Activated CD4-positive, alpha-beta memory T cell treated with anti-CD3 and anti-CD28 coated beads for 36 hours (primary cell): ENCODE data around the gene MAP3K12. TPM values are rescaled to one million over a fixed set of nuclear protein-coding genes. Genes with fewer than 3 reads are reported as not detected.
"Not testable (repeated sequence)": the region's sequence is repeated elsewhere in the genome, so short reads cannot be mapped to it uniquely, and the experiment has no call there.

Experiments
- CTCF ChIA-PET: fragments of 350-600 bp; sonication (Branson Sonifier 250); formaldehyde crosslinking; loops from one replicate; lab custom pipeline; 2021; ENCODE audit warnings: antibody characterized with exemption, inconsistent platforms; lab: Charles Lee
- POLR2A ChIA-PET: fragments of 350-600 bp; sonication (Branson Sonifier 250); formaldehyde crosslinking; loops from one replicate; lab custom pipeline; 2021; ENCODE audit warnings: antibody characterized with exemption; lab: Charles Lee
- DNase-seq: peaks from one replicate; pipeline ENCODE4 v3.0.0-alpha.2; 2020
- H3K27ac Mint-ChIP-seq: one replicate; pipeline ENCODE4 v1.8.0; 2021; ENCODE audit warnings: mixed read lengths
- H3K27me3 Mint-ChIP-seq: one replicate; pipeline ENCODE4 v1.8.0; 2021; ENCODE audit warnings: mixed read lengths
- H3K36me3 Mint-ChIP-seq: one replicate; pipeline ENCODE4 v1.8.0; 2021; ENCODE audit warnings: mixed read lengths
- H3K4me1 Mint-ChIP-seq: one replicate; pipeline ENCODE4 v1.8.0; 2021; ENCODE audit warnings: low read depth, mixed read lengths
- H3K4me3 Mint-ChIP-seq: one replicate; pipeline ENCODE4 v1.8.0; 2021; ENCODE audit warnings: mild to moderate bottlenecking, mixed read lengths
- H3K9me3 Mint-ChIP-seq: one replicate; pipeline ENCODE4 v1.8.0; 2021; ENCODE audit warnings: mixed read lengths
- intact Hi-C: fragments of 100-400 bp; cut with micrococcal nuclease; formaldehyde crosslinking; loops from one replicate; pipeline ENCODE4 v1.15.1; 2023
- total RNA-seq, 2 experiments: library from RNA; stranded (reverse); gene quantifications; one replicate each; pipeline ENCODE4 v1.2.3, GENCODE V29; 2021

Gene MAP3K12
- total RNA-seq, 2 experiments from 2014 or later, result 13.0 to 14.7 TPM

DNA sequence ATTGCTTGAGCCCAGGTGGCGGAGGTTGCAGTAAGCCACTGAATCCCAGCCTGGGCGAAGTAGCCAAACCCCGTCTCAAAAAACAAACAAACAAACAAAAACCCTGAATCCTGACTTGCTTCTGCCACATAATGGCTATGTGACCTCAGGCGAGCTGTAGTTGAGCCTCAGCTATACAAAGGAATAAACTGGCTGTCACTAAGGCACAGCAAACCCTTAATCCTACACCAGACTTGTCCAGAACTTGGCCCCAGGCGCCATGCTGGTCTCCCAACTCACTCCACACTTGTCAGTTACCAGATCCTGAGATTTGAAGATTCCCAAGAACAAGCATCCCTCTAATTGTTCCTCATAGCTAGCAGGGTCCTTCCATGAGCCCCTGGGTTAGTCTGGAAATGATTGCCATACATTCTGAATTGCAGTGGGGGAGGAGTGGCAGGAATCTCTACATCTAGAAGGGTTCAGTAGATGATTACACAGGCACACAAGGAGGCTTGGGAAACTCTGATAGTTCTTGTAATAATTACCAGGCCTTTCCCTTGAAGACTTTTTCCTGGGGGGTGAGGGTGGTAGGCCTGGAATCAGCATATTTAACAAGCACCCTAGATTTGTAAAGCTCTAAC lies 9.9 kb downstream of the MAP3K12 start:
- intact Hi-C loops, result no loop called here
- Mint-ChIP-seq H3K9me3 (no peaks in the 10 kb centered on the region), H3K4me3 (no peak overlapping the region), H3K27me3 (no peaks in the 10 kb centered on the region), H3K27ac (peak overlapping the region; percentile 33), H3K4me1 (peaks cover 22% of the 10 kb centered on the region), H3K36me3 (peaks cover 16% of the 10 kb centered on the region)
- CTCF ChIA-PET, result interaction anchor here (1.2 to 1.4 kb wide), 3 partner anchors 8 to 12 kb away, joined by 3 to 4 read pairs (median 3); partner anchors contain the start of gene TARBP2
- POLR2A ChIA-PET, result interaction anchor here (1.8 kb wide), 1 partner anchor 10 kb away, joined by 8 read pairs; the partner anchor contains the start of gene MAP3K12
- no peak for DNase-seq

DNA sequence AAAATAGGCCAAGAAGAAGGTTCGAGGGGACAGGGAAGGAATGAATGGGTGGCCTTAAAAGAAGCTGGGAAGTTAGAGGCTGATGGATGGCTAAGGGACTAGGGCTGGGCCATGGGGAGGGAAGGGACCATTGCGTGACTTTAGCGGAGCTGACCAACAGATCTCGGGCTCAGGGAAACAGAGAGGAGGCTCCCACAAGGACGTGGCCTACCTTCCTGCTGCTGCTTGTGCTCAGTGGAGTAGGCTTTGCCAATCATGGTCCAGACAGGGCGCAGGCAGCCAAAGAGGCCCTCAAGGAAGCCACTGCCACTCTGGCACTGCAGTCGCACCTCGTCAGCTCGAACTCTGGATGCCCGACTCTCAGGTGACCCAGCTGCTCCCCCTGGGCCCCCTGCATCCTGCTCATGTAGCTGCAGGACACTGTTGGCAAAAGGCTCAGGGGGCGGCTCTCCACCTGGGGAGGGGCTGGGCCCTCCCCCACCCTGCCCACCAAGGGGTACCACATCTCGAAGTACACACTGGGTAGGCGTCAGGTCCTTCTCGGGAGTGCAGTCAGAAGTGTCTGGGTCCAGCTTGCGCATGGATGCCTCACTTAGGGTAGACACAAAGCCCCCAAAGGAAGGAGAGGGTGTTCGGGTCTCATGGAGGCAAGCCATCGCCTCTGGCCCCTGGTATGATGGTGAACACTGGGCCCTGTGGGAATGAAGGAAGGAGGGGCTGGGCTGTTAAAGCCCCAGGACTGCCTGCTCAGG lies 12.3 kb downstream of the MAP3K12 start:
- Mint-ChIP-seq H3K36me3 (peaks cover 28% of the 10 kb centered on the region), H3K27me3 (no peaks in the 10 kb centered on the region), H3K4me3 (no peak overlapping the region), H3K9me3 (no peaks in the 10 kb centered on the region), H3K4me1 (peaks cover 7% of the 10 kb centered on the region), H3K27ac (peak overlapping the region; percentile 13)
- ChIA-PET POLR2A (interaction anchor here (1.8 kb wide), 1 partner anchor 12 kb away, joined by 8 read pairs; the partner anchor contains the start of gene MAP3K12), CTCF (interaction anchor here (1.3 kb wide), 1 partner anchor 12 kb away, joined by 4 read pairs; the partner anchor contains the start of gene MAP3K12)
- no peak for DNase-seq
- intact Hi-C loops, result no loop called here

DNA sequence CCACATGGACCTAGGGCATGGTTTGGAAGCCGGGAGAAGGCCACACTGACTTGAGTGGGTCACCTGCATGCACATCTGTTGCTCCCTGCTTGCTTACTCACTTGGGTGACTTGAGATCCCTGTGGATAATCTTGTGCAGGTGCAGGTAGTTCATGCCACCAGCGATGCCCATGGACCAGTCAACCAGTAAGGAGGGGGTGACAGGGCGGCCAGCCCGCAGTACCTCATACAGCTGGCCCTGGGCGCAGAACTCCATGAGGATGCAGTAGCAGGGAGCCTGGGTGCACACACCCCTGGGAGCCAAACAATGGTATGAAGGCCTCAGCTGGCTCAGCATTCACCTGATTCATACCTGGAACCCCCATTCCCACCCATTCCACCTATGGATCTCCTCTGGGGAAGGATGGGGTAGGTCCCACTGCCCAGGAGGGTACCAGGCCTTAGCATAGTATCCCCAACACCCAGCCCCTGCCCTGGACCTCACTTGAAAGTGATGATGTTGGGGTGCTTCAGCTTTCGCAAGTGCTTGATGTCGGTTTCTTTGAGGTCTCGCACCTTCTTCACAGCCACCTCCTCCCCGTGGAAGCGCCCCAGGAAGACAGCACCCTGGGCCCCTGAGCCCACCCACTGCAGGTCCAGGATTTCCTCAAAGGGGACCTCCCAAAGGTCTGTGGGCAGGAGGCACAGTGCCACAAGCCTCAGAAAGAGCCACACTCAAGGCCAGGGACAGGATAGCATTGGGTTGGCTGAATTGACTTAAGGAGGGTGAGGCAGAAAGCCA lies 13.1 kb downstream of the MAP3K12 start:
- Mint-ChIP-seq H3K4me1 (peaks cover 4% of the 10 kb centered on the region), H3K27ac (peak overlapping the region; percentile 13), H3K4me3 (no peak overlapping the region)

DNA sequence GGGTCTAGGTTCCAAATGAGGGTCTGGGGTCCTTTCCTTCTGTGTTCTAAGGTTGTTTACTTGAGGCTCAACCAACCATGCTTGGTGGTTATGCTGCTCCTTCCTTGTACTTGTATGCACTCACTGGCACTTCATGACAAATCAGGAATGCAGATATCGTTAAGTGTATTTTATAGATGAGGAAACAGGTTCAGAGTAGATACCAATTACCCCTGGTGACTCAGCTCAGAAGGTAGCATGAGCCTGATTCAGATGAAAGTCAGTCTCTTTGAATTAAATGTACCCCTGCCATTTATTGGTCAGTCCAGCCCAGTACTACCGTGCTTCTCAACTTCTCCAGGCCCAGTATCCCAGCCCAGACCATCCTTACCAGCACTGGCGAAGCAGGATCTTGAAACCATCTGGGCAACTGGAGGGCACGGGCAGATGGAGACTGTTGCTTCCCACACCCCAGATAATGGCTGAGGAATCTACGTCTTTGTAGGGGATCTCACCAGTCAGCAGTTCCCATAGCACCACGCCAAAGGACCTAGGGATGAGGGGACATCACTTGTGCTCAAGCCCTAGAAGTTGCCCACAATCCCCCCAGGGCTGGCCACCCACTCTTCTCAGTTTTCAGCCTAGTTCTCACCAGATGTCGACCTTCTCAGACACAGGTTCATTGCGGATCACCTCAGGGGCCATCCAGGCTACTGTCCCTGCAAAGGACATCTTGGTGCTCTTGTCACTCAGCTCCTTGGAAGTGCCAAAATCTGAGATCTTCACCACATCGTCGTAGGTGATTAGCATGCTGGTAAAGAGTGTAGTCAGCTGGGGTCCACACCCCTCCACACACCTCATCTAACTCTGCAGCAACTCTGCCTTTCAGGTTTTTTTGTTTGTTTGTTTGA lies 14.3 kb downstream of the MAP3K12 start:
- no peak for DNase-seq
- Mint-ChIP-seq H3K9me3 (no peaks in the 10 kb centered on the region), H3K36me3 (peaks cover 31% of the 10 kb centered on the region), H3K27ac (no peak overlapping the region), H3K4me1 (peaks cover 4% of the 10 kb centered on the region), H3K27me3 (no peaks in the 10 kb centered on the region), H3K4me3 (no peak overlapping the region)
- ChIA-PET CTCF (interaction anchor here (1.1 kb wide), 1 partner anchor 9 kb away, joined by 3 read pairs; no protein-coding TSS in a partner anchor), POLR2A (no interaction called here)
- intact Hi-C loops, result no loop called here

More for the DNA sequence above, 13.1 kb downstream of the MAP3K12 start:
- POLR2A ChIA-PET, result no interaction called here
- Mint-ChIP-seq H3K9me3 (no peaks in the 10 kb centered on the region), H3K36me3 (peaks cover 31% of the 10 kb centered on the region), H3K27me3 (no peaks in the 10 kb centered on the region)
- CTCF ChIA-PET, result interaction anchor here (1.3 kb wide), 1 partner anchor 13 kb away, joined by 4 read pairs; the partner anchor contains the start of gene MAP3K12
- intact Hi-C loops, result no loop called here
- DNase-seq, result no peak

DNA sequence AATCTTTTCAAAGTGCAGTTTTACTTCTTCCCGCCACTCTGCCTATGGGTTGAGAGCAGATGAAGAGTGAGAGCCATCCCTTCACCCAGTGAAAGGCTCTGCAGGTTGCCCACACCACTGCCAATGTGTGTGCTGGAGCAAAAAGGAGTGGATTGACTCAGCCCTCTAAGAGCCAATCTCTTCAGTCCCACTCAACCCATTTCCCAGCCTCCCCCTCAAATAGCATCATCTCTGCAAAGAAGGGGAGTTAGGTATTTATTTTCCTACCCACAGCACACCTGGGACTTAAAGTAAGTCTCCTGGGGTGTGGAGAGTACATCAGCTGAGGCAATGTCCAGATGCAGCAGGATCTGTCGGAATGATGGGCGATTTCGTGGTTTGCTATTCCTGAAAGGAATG lies 15.3 kb downstream of the MAP3K12 start:
- ChIA-PET POLR2A (interaction anchor here (1.2 to 2.1 kb wide), 2 partner anchors 9 to 15 kb away, joined by 5 to 8 read pairs; partner anchors contain the start of gene MAP3K12), CTCF (interaction anchor here (1.2 kb wide), 1 partner anchor 26 kb away, joined by 4 read pairs; no protein-coding TSS in a partner anchor)
- Mint-ChIP-seq H3K4me1 (peaks cover 7% of the 10 kb centered on the region), H3K27ac (no peak overlapping the region), H3K27me3 (no peaks in the 10 kb centered on the region), H3K4me3 (no peak overlapping the region), H3K36me3 (peaks cover 34% of the 10 kb centered on the region), H3K9me3 (no peaks in the 10 kb centered on the region)
- intact Hi-C loops, result no loop called here
- DNase-seq, result no peak

DNA sequence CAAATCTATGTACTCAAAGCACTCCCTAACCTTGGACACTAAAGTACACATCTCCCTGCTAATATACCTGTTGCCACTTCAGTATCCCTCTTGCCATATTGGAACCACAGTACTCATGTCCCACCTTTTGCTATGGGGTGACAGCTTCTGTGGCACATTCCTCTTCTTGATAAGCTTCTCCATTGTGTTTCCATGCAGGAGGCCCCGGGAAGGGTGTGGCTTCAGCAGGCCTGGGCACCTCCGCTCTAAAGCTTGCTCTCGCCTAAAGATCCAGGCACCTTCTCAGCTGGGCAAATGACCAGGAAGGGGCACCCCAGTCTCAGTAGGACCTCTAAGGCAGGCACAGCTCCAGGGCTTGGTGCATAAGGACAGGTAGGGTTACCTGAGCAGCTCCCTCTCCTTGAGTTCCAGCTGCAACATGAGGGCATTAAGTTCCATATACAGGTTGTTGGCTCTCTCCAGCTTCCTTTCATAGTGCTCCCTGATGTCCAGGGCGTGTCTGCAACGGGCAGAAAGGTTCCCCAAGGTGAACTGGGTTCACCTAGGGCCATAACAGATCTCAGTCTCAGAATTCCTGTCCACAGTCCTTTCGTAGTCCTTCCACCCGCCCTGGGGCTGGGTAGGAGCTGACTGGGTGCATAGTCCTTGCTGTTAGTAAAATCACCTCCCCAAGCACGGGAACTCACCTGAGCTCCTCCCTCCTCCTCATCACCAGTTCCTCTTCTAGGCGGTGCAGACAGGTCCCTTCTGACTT lies 15.9 kb downstream of the MAP3K12 start:
- H3K9me3 Mint-ChIP-seq, result no peaks in the 10 kb centered on the region
- H3K27me3 Mint-ChIP-seq, result no peaks in the 10 kb centered on the region
- ChIA-PET CTCF (interaction anchor here (0.8 to 2.9 kb wide), 3 partner anchors 8 to 26 kb away, joined by 3 to 9 read pairs (median 4); no protein-coding TSS in a partner anchor), POLR2A (interaction anchor here (1.0 to 2.4 kb wide), 5 partner anchors 9 to 25 kb away, joined by 3 to 11 read pairs (median 5); partner anchors contain the start of gene MAP3K12)
- no peak overlapping the region for H3K27ac Mint-ChIP-seq
- no peak for DNase-seq
- H3K36me3 Mint-ChIP-seq, result peaks cover 38% of the 10 kb centered on the region
- H3K4me1 Mint-ChIP-seq, result peaks cover 12% of the 10 kb centered on the region
- H3K4me3 Mint-ChIP-seq, result no peak overlapping the region
- intact Hi-C loops, result no loop called here

DNA sequence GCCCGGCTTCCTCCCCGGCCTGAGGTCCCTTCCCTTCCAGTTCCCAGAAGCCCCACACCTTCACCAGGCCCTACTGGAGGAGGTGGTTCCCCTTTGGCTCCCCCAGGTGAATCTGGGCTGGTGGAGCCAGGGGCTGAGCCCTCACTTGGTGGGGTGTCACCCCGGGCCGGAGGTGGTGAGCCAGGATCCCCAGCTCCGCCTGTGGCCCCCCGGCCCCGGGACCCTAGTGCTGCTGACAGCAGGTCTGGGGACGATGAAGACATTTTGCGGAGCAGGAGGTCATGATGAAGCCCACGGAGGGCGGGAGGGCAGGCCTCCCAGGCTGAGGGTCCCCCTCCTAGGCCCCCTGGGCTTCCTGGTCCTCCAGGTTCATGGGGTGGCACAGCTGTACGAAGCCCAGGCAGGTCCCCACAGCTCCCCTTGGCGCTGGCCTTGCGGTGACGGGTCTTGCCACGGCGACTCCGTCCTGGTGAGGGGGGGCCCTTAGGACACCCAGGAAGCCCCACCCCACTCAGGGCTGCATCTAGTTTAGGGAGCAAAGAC lies 16.6 kb downstream of the MAP3K12 start:
- intact Hi-C loops, result no loop called here
- Mint-ChIP-seq H3K27me3 (no peaks in the 10 kb centered on the region), H3K36me3 (peaks cover 42% of the 10 kb centered on the region), H3K9me3 (no peaks in the 10 kb centered on the region), H3K4me1 (peaks cover 14% of the 10 kb centered on the region), H3K4me3 (no peak overlapping the region), H3K27ac (no peak overlapping the region)
- ChIA-PET POLR2A (interaction anchor here (1.0 to 2.4 kb wide), 4 partner anchors 8 to 24 kb away, joined by 3 to 11 read pairs (median 6); no protein-coding TSS in a partner anchor), CTCF (interaction anchor here (0.8 to 2.9 kb wide), 4 partner anchors 9 to 27 kb away, joined by 3 to 9 read pairs (median 4); no protein-coding TSS in a partner anchor)
- DNase-seq, result no peak

DNA sequence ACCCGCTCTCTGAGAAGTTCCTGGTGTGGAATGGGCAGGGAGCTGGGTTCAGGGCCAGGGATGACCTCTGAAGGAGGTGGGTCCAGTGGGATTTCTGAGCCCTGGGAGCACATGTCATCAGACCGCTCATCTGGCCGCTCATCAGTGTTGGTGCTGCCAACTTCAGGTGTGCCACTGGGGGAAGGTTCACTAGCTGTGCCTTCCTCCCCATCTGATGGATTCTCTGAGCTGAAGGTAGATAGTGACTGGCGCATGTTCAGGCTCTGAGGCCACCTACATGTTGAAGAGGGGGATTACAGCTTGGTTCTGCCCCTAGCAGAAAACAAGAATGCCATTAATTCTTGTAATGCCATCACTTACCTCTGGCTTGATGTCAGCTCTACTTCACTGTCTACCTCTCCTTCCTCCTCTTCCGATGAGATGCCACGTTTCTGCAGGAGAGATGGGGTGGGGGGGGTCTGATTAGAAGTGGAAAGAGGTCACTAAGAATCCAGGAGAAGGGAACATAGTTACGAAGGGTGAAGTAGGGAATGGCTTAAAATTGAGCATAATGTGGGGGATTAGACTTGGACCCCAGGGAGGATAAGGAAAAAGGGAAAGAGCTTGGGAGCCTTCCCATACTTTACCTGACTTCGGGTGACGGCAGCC lies 17.2 kb downstream of the MAP3K12 start:
- Mint-ChIP-seq H3K27ac (peak overlapping the region; percentile 11), H3K27me3 (no peaks in the 10 kb centered on the region), H3K9me3 (no peaks in the 10 kb centered on the region), H3K4me1 (peaks cover 18% of the 10 kb centered on the region), H3K36me3 (peaks cover 48% of the 10 kb centered on the region), H3K4me3 (no peak overlapping the region)
- CTCF ChIA-PET, result interaction anchor here (0.7 to 2.9 kb wide), 7 partner anchors 10 to 130 kb away, joined by 3 to 9 read pairs (median 4); partner anchors contain the start of gene NPFF
- intact Hi-C loops, result no loop called here
- no peak for DNase-seq
- POLR2A ChIA-PET, result interaction anchor here (1.3 to 2.4 kb wide), 4 partner anchors 7 to 19 kb away, joined by 4 to 11 read pairs (median 6); partner anchors contain the start of genes MAP3K12 and TARBP2

DNA sequence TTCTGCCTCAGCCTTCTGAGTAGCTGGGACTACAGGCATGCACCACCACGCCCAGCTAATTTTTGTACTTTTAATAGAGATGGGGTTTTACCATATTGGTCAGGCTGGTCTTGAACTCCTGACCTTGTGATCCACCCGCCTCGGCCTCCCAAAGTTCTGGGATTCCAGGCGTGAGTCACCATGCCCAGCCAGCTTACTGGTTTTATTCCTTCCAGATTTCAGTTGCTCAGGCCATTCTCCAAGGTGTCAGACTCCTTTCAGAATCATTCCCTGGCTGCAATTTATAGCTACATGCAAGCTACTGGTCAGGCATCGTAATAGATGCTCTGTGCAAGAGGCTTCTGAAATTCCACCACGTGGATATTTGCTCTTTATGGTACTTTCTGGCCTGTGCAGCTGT lies 17.8 kb downstream of the MAP3K12 start:
- H3K36me3 Mint-ChIP-seq, result peaks cover 53% of the 10 kb centered on the region
- peaks cover 22% of the 10 kb centered on the region for H3K4me1 Mint-ChIP-seq
- H3K27me3 Mint-ChIP-seq, DNase-seq, intact Hi-C loops, H3K4me3 Mint-ChIP-seq, H3K27ac Mint-ChIP-seq, H3K9me3 Mint-ChIP-seq: not testable (repeated sequence)
- CTCF ChIA-PET, result interaction anchor here (0.7 to 2.9 kb wide), 7 partner anchors 9 to 129 kb away, joined by 3 to 9 read pairs (median 4); partner anchors contain the start of gene NPFF
- POLR2A ChIA-PET, result interaction anchor here (1.3 to 2.4 kb wide), 3 partner anchors 13 to 19 kb away, joined by 4 to 11 read pairs (median 5); partner anchors contain the start of genes MAP3K12 and TARBP2
